Neural progenitor cell (in vitro differentiated cells): ENCODE measurements around the gene UVSSA.

Experiments used
- EZH2 ChIP-seq: fragments of 200-600 bp; sonication (generic); IDR thresholded peaks from 2 replicates; pipeline ENCODE4 v1.6.1; 2017; ENCODE audit warnings: antibody characterized with exemption, mild to moderate bottlenecking, moderate library complexity
- TF ChIP-seq, protein P1 (sequence below): fragments of 200-600 bp; sonication (generic); IDR thresholded peaks from 2 replicates; pipeline ENCODE4 v1.5.1; 2017; ENCODE audit warnings: antibody characterized with exemption, mild to moderate bottlenecking

DNA sequence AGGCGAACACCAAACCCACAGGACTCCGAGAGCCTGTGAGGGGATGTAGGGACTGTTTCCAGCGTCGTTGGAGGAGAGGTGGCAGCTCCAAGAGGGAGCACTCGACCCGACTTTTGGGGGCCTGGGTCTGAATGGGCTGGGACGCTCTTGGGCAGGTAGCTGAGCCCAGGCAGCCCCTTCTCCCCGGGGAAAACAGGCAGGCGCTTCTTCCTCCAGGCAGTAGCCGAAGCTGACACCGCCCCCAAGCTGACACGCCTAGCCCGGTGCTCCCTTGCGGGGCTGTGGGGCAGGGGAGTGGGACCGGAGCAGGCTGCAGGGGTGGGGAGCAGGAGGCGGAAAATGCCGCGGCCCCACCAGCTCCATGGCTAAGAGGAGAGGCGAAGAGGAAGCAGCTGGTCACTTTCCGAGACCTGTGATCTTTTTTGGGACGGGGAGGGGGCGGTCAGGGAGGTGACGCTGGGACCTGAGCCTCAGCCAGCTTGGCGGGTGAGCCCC is 55.1 kb downstream of the UVSSA start:
- TF ChIP-seq, protein P1, sequence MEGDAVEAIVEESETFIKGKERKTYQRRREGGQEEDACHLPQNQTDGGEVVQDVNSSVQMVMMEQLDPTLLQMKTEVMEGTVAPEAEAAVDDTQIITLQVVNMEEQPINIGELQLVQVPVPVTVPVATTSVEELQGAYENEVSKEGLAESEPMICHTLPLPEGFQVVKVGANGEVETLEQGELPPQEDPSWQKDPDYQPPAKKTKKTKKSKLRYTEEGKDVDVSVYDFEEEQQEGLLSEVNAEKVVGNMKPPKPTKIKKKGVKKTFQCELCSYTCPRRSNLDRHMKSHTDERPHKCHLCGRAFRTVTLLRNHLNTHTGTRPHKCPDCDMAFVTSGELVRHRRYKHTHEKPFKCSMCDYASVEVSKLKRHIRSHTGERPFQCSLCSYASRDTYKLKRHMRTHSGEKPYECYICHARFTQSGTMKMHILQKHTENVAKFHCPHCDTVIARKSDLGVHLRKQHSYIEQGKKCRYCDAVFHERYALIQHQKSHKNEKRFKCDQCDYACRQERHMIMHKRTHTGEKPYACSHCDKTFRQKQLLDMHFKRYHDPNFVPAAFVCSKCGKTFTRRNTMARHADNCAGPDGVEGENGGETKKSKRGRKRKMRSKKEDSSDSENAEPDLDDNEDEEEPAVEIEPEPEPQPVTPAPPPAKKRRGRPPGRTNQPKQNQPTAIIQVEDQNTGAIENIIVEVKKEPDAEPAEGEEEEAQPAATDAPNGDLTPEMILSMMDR: no peak
- TF ChIP-seq EZH2: no peak
